ENCODE data around the gene TBL1XR1. TPM values are rescaled to one million over a fixed set of nuclear protein-coding genes. Genes with fewer than 3 reads are reported as not detected.

Gene TBL1XR1
- total RNA-seq, 1 donor from 2014 or later, result 155 TPM

DNA sequence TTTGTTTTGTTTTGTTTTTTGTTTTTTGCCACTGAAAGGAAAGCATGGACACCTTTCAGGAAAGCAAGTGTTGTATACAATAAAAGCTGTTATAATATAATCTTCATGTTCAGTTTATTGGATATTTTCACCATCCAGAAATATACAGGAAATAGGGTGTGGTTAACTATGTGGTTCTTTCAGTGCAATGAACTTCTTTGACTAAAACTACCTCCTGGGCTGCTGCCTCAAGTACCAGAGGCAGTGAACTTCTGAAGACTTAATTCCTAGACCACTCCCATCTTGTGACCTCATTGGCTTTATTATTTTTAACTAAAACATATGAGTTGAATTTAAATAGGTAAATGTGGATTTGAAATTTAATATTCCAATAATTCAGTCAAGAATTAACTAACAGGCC, 27.1 kb upstream of the TBL1XR1 start:
- Mint-ChIP-seq H3K27ac (no peak overlapping the region), H3K27me3 (no peaks in the 10 kb centered on the region), H3K36me3 (peaks cover 3% of the 10 kb centered on the region), H3K9me3 (peaks cover 3% of the 10 kb centered on the region), H3K4me1 (ENCODE audit: unreplicated experiment) (no peaks in the 10 kb centered on the region), H3K4me3 (no peak overlapping the region)
- no peak for DNase-seq (ENCODE audit: extremely low spot score, unreplicated experiment)
- TF ChIP-seq, protein P1, sequence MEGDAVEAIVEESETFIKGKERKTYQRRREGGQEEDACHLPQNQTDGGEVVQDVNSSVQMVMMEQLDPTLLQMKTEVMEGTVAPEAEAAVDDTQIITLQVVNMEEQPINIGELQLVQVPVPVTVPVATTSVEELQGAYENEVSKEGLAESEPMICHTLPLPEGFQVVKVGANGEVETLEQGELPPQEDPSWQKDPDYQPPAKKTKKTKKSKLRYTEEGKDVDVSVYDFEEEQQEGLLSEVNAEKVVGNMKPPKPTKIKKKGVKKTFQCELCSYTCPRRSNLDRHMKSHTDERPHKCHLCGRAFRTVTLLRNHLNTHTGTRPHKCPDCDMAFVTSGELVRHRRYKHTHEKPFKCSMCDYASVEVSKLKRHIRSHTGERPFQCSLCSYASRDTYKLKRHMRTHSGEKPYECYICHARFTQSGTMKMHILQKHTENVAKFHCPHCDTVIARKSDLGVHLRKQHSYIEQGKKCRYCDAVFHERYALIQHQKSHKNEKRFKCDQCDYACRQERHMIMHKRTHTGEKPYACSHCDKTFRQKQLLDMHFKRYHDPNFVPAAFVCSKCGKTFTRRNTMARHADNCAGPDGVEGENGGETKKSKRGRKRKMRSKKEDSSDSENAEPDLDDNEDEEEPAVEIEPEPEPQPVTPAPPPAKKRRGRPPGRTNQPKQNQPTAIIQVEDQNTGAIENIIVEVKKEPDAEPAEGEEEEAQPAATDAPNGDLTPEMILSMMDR (conservative IDR thresholded peaks at IDR 0.05), result no peak

DNA sequence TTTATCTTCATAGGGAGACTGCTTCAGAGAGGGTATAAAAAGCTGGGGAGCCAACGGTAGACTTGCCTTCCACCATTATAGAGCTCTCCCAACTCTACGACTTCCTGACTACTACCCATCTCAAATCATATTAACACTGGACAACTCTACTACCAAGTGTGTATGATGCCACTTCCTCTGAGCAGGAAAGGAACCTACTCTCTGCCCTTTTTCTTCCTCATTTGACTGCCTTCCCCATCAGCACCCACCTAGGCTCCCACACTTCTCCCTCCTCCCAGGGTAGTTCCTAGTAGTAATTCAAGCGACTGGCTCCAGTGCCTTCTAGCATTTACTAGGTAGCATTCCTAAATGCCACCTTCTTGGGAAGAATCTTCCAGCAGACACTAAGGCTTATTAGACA, 24.5 kb upstream of the TBL1XR1 start:
- no peaks in the 10 kb centered on the region for H3K36me3 Mint-ChIP-seq

DNA sequence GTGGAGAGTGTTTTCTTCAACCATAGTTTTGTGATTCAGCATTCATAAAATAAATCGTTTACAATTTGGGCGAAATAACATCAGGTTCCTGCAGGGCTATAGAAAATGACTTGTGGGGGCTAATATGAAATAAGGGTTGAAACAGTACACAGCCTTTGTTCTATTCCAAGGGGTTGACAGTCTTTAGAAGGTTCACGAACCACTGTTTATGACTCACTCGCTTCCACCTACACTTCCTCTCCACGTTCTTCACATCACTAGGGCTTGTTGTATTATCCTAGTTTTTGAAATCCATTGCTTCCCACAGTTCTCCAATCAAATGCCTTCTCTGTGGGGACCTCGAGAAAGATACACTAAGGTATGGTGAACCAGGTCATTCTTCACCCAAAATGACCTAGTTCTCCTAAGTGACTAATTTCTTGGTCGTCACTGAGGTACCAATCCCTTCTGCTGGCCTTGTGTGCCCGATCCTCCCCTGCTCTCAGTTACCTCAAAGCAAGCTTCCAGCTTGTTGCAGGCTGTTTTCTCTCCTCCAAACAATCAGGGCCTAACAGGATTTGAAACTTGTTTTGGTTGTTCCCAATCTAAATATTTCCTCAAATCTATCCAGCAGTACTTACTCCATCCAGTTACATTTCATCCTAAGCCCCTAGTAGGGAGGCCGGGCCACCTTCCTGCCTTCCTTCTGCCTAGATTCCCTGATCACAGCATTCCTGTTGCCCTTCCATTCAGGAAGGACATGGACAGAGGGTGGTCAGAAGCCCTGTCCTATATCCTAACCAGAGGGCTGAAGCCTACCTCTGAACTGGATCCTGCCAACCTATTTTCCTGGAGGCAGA, 23.1 kb upstream of the TBL1XR1 start:
- Mint-ChIP-seq H3K27me3 (no peaks in the 10 kb centered on the region), H3K27ac (no peak overlapping the region), H3K36me3 (no peaks in the 10 kb centered on the region), H3K9me3 (no peaks in the 10 kb centered on the region), H3K4me1 (ENCODE audit: unreplicated experiment) (no peaks in the 10 kb centered on the region), H3K4me3 (no peak overlapping the region)
- no peak for DNase-seq (ENCODE audit: extremely low spot score, unreplicated experiment)
- TF ChIP-seq, protein P1 (conservative IDR thresholded peaks at IDR 0.05), result no peak

More for the DNA sequence above, 24.5 kb upstream of the TBL1XR1 start:
- H3K27ac Mint-ChIP-seq, result no peak overlapping the region
- no peaks in the 10 kb centered on the region for H3K9me3 Mint-ChIP-seq
- no peaks in the 10 kb centered on the region for H3K27me3 Mint-ChIP-seq
- H3K4me1 Mint-ChIP-seq (ENCODE audit: unreplicated experiment), result no peaks in the 10 kb centered on the region
- TF ChIP-seq, protein P1 (conservative IDR thresholded peaks at IDR 0.05), result no peak
- no peak for DNase-seq (ENCODE audit: extremely low spot score, unreplicated experiment)
- H3K4me3 Mint-ChIP-seq, result no peak overlapping the region

DNA sequence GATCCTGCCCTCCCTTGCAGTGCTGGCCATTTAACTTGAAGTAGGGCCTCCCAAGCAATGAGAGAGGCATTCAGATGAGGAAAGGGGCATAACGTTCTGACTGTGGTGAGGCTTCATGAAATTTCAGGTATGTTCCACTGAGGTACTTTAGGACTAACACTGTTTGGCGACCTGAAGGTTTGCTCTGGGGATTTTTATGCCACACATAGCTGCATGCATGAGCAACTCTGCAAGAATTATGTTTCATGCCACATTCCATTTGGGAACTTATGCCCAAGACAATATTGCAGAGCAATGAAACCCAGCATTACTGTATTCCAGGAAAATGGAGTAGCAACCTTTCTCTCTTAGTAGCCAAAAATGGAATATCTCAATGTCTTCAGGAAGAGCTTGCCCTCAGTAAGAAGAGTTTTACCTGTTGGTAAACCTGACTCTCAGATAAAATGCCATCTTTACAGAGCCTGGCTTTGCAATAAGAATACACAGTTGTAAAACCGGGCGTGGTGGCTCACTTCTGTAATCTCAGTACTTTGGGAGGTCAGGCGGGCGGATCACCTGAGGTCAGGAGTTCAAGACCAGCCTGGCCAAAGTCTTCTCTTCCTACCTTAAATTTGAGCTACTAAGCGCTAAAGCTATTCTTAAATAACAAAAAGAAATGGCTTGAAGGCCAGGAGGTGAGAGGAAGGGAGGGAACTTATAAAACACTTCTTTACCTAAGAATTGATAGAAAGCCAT, 16.7 kb upstream of the TBL1XR1 start:
- no peaks in the 10 kb centered on the region for H3K27me3 Mint-ChIP-seq
- TF ChIP-seq, protein P1 (conservative IDR thresholded peaks at IDR 0.05), result no peak

DNA sequence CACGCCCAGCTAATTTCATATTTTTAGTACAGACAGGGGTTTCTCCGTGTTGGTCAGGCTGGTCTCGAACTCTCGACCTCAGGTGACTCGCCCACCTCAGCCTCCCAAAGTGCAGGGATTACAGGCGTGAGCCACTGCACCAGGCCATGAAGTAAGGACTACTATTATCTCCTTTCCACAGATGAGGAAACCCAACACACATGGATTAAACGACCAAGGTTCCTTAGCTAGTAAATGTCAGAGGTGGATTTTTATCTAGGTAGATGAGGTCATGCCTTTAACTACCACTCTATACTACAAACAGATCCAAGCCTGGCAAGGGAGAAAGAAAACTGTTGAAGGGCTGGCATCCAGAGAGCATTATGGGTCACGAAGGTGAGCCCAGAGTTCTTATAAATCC, 15.5 kb upstream of the TBL1XR1 start:
- TF ChIP-seq, protein P1 (conservative IDR thresholded peaks at IDR 0.05), result no peak

More for the DNA sequence above, 16.7 kb upstream of the TBL1XR1 start:
- Mint-ChIP-seq H3K9me3 (no peaks in the 10 kb centered on the region), H3K36me3 (no peaks in the 10 kb centered on the region), H3K4me1 (ENCODE audit: unreplicated experiment) (peaks cover 15% of the 10 kb centered on the region), H3K4me3 (no peak overlapping the region), H3K27ac (no peak overlapping the region)
- no peak for DNase-seq (ENCODE audit: extremely low spot score, unreplicated experiment)

More for the DNA sequence above, 15.5 kb upstream of the TBL1XR1 start:
- no peaks in the 10 kb centered on the region for H3K36me3 Mint-ChIP-seq
- H3K27me3 Mint-ChIP-seq, result no peaks in the 10 kb centered on the region
- DNase-seq (ENCODE audit: extremely low spot score, unreplicated experiment), result no peak
- peaks cover 15% of the 10 kb centered on the region for H3K4me1 Mint-ChIP-seq (ENCODE audit: unreplicated experiment)
- no peaks in the 10 kb centered on the region for H3K9me3 Mint-ChIP-seq
- H3K4me3 Mint-ChIP-seq, result no peak overlapping the region
- no peak overlapping the region for H3K27ac Mint-ChIP-seq

Measured in type B pancreatic cell (in vitro differentiated cells).